Body of pancreas (tissue), 4 donors: ENCODE measurements around the gene MLXIPL.

Experiments used
- CTCF ChIP-seq, 7 experiments: fragments of 450-650 bp in 4 of 7; fragments of 200-600 bp in 3 of 7; sonication (generic) in 3 of 7; IDR thresholded peaks; one replicate each; pipeline ENCODE4 v1.5.1; 2016 to 2019; ENCODE audit warnings: antibody characterized with exemption in 7 of 7
- POLR2A ChIP-seq, 3 donors: fragments of 450-650 bp; IDR thresholded peaks; one replicate each; pipeline ENCODE4 v1.6.1; 2016; ENCODE audit warnings: antibody characterized with exemption in 3 of 3, mild to moderate bottlenecking in 2 of 3

- TF ChIP-seq CTCF (IDR thresholded peaks at IDR 0.05) (no peak), POLR2A (IDR thresholded peaks at IDR 0.05) (no peak)
These were observed 313 bp upstream of the MLXIPL start for GRCh38 chr7:73624669-73625001.
